OCI-LY7 (cell line): ENCODE data around the gene SCARB1.

ENCODE experiments used
- CTCF ChIP-seq: fragments of 200-600 bp; sonication (generic); conservative IDR thresholded peaks from 2 replicates; pipeline ENCODE4 v1.5.1; 2014; ENCODE audit warnings: mild to moderate bottlenecking, antibody characterized with exemption, low read length, moderate library complexity, mixed read lengths
- EZH2phosphoT487 ChIP-seq: fragments of 200-600 bp; sonication (generic); IDR thresholded peaks from 2 replicates; pipeline ENCODE4 v1.6.1; 2018; ENCODE audit warnings: low read depth, borderline replicate concordance, mild to moderate bottlenecking, mixed run types, antibody characterized with exemption, low read length, moderate library complexity, mixed read lengths

- no peak for TF ChIP-seq CTCF
- TF ChIP-seq EZH2phosphoT487, result no peak
These were observed 25.5 kb downstream of the SCARB1 start for GRCh38 chr12:124837958-124838803.
